GM19025 (cell line): ENCODE results near the gene STK17A.

Experiments used
- ATAC-seq: cut with Tn5 transposase; IDR thresholded peaks from one replicate; pipeline ENCODE4 v1.9.1; 2021; ENCODE audit warnings: mild to moderate bottlenecking, low read depth, moderate library complexity; ENCODE audit not compliant: unreplicated experiment

The STK17A gene

GRCh38 chr7:43582503-43583423 is at the start of gene STK17A:
Gene STK17A, plus strand, starts transcription at chr7:43583108. Its CDS starts 136 bp downstream, at chr7:43583244.
- peak; percentile 62 for ATAC-seq

GRCh38 chr7:43533801-43534479 is 49.0 kb upstream of the STK17A start:
- no peak for ATAC-seq

GRCh38 chr7:43535031-43535451 is 47.9 kb upstream of the STK17A start:
- ATAC-seq, result no peak

- no peak for ATAC-seq
Measured at GRCh38 chr7:43535810-43536585, 46.9 kb upstream of the STK17A start.

- ATAC-seq, result no peak
Measured at GRCh38 chr7:43536773-43537172, 46.1 kb upstream of the STK17A start.

GRCh38 chr7:43537765-43538403 is 45.0 kb upstream of the STK17A start:
- ATAC-seq, result no peak

- ATAC-seq, result no peak
Measured at GRCh38 chr7:43538404-43538771, 44.5 kb upstream of the STK17A start.

GRCh38 chr7:43540471-43540870 is 42.4 kb upstream of the STK17A start:
- ATAC-seq, result no peak

- no peak for ATAC-seq
Measured at GRCh38 chr7:43542716-43543115, 40.2 kb upstream of the STK17A start.

- ATAC-seq, result no peak
Measured at GRCh38 chr7:43546231-43546630, 36.7 kb upstream of the STK17A start.

- no peak for ATAC-seq
Measured at GRCh38 chr7:43550427-43550826, 32.5 kb upstream of the STK17A start.

GRCh38 chr7:43552122-43552521 is 30.8 kb upstream of the STK17A start:
- no peak for ATAC-seq

GRCh38 chr7:43553999-43554398 is 28.9 kb upstream of the STK17A start:
- no peak for ATAC-seq

- ATAC-seq, result no peak
Measured at GRCh38 chr7:43554423-43554822, 28.5 kb upstream of the STK17A start.

- no peak for ATAC-seq
Measured at GRCh38 chr7:43557831-43558495, 24.9 kb upstream of the STK17A start.

- ATAC-seq, result no peak
Measured at GRCh38 chr7:43559171-43559945, 23.6 kb upstream of the STK17A start.

GRCh38 chr7:43559946-43560335 is 23.0 kb upstream of the STK17A start:
- no peak for ATAC-seq

- ATAC-seq, result no peak
Measured at GRCh38 chr7:43560742-43561330, 22.1 kb upstream of the STK17A start.

- no peak for ATAC-seq
Measured at GRCh38 chr7:43562383-43562782, 20.5 kb upstream of the STK17A start.
